Natural killer cell (primary cell): ENCODE data around the gene ACSL5. TPM values are rescaled to one million over a fixed set of nuclear protein-coding genes. Genes with fewer than 3 reads are reported as not detected.

ENCODE experiments used
- ATAC-seq, 3 donors: fragments of 150-1000 bp in 2 of 3; fragments of 200-7000 bp in 1 of 3; cut with Tn5 transposase; 1 replicate in 1 of 3; 2 replicates in 2 of 3; pipeline ENCODE4 v1.10.0; 2021; ENCODE audit warnings: mild to moderate bottlenecking in 2 of 3, moderate library complexity in 2 of 3
- DNase-seq, 2 donors: peaks; one replicate each; pipeline versions ENCODE4 v3.0.0 to v3.0.0-alpha.2; 2013 to 2021; ENCODE audit warnings: mixed read lengths in 1 of 2
- H3K27ac ChIP-seq: one replicate; pipeline ENCODE4 v1.5.1; 2013; ENCODE audit warnings: mild to moderate bottlenecking, low read length
- H3K27me3 ChIP-seq: one replicate; pipeline ENCODE4 v1.6.1; 2013; ENCODE audit warnings: low read length; ENCODE audit not compliant: control insufficient read depth, insufficient read depth
- H3K36me3 ChIP-seq: one replicate; pipeline ENCODE4 v1.6.1; 2013; ENCODE audit warnings: low read length; ENCODE audit not compliant: control insufficient read depth, insufficient read depth
- H3K4me1 ChIP-seq: one replicate; pipeline ENCODE4 v1.6.1; 2013; ENCODE audit warnings: low read length; ENCODE audit not compliant: control insufficient read depth, insufficient read depth
- H3K4me3 ChIP-seq: one replicate; pipeline ENCODE4 v1.5.1; 2013; ENCODE audit warnings: low read length
- H3K9me3 ChIP-seq: one replicate; pipeline ENCODE4 v1.6.1; 2013; ENCODE audit warnings: low read length; ENCODE audit not compliant: control insufficient read depth, insufficient read depth
- H3K27ac Mint-ChIP-seq, 2 donors: one replicate each; pipeline ENCODE4 v1.8.0; 2022; ENCODE audit warnings: mild to moderate bottlenecking in 2 of 2, mixed read lengths in 2 of 2, moderate library complexity in 1 of 2
- H3K27me3 Mint-ChIP-seq, 2 donors: one replicate each; pipeline ENCODE4 v1.8.0; 2022; ENCODE audit warnings: low read depth in 2 of 2, mixed read lengths in 2 of 2
- H3K36me3 Mint-ChIP-seq: one replicate; pipeline ENCODE4 v1.8.0; 2022; ENCODE audit warnings: mixed read lengths
- H3K4me1 Mint-ChIP-seq, 2 donors: one replicate each; pipeline ENCODE4 v1.8.0; 2022; ENCODE audit warnings: mixed read lengths in 2 of 2
- H3K4me3 Mint-ChIP-seq: one replicate; pipeline ENCODE4 v1.8.0; 2022; ENCODE audit warnings: mild to moderate bottlenecking, moderate library complexity, mixed read lengths
- H3K9me3 Mint-ChIP-seq, 2 donors: one replicate each; pipeline ENCODE4 v1.8.0; 2022; ENCODE audit warnings: mixed read lengths in 2 of 2
- WGBS: methylation state at CpG from one replicate; pipeline ENCODE4 v1.1.7; 2013; ENCODE audit warnings: missing lambda C conversion rate; ENCODE audit not compliant: insufficient coverage; 5-methylcytosine and 5-hydroxymethylcytosine counted together
- intact Hi-C: fragments of 100-400 bp; cut with micrococcal nuclease; formaldehyde crosslinking; loops from one replicate; pipeline ENCODE4 v1.14.2; 2022
- total RNA-seq, 4 donors: library from RNA; stranded (reverse); fragments of 120-200 nt in 1 of 4; gene quantifications; one replicate each; pipeline versions ENCODE4 v1.2.3 to v1.2.4, GENCODE V29; 2013 to 2022
- TF ChIP-seq, protein P1 (sequence below): fragments of 200-600 bp; IDR thresholded peaks from one replicate; pipeline ENCODE4 v1.8.0; 2022; ENCODE audit warnings: antibody characterized with exemption

The ACSL5 gene
- total RNA-seq, 3 donors from 2014 or later (not counting 1 experiment from before 2014, with no cell fraction given) = 41.7 to 71.2 (median 53.7) TPM

DNA sequence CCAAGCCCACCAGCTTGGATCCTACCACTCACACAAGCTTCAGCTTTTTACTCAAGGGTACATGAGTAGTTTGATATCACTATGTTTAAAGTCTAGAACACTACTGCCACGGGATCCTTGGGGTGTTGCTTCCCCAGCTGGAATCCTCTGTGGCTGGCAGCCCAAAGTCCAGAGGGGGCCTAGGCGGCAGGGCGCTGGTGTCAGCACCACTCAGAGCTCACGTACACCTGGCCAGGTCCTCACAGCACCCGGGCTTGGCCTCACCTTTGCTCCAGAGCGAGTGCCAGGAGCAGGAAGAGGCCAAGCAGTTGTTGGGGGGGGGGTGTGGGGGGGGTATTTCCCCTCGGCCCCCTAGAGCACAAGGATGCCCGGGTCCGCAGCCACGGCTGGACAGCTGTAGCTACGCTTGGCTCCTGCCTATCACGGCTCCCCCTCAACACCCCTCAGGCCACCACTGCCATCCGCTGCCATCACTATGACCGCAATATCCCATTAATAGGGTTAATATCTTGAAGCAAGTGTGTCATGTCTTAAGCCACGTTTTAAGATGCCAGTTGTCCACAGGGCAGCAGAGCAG, 55.8 kb downstream of the ACSL5 start:
- TF ChIP-seq, protein P1, sequence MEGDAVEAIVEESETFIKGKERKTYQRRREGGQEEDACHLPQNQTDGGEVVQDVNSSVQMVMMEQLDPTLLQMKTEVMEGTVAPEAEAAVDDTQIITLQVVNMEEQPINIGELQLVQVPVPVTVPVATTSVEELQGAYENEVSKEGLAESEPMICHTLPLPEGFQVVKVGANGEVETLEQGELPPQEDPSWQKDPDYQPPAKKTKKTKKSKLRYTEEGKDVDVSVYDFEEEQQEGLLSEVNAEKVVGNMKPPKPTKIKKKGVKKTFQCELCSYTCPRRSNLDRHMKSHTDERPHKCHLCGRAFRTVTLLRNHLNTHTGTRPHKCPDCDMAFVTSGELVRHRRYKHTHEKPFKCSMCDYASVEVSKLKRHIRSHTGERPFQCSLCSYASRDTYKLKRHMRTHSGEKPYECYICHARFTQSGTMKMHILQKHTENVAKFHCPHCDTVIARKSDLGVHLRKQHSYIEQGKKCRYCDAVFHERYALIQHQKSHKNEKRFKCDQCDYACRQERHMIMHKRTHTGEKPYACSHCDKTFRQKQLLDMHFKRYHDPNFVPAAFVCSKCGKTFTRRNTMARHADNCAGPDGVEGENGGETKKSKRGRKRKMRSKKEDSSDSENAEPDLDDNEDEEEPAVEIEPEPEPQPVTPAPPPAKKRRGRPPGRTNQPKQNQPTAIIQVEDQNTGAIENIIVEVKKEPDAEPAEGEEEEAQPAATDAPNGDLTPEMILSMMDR = no peak
- intact Hi-C loops = loop anchor here (10.0 kb wide), 2 partner anchors 115 to 245 kb away; partner anchors contain the start of gene GPAM
- no peaks in the 10 kb centered on the region for H3K27me3 Mint-ChIP-seq
- Histone ChIP-seq H3K4me3 (no peak overlapping the region), H3K27ac (no peak overlapping the region), H3K4me1 (no peaks in the 10 kb centered on the region), H3K9me3 (no peaks in the 10 kb centered on the region), H3K36me3 (peaks cover 80% of the 10 kb centered on the region), H3K27me3 (no peaks in the 10 kb centered on the region)
- peaks cover 24% of the 10 kb centered on the region for H3K36me3 Mint-ChIP-seq
- 95% methylated on average over 12 of the region's 15 CpGs for WGBS
- no peak overlapping the region for H3K4me3 Mint-ChIP-seq
- ATAC-seq (no peak), DNase-seq (no peak)
- peaks cover 8 to 10% of the 10 kb centered on the region in 2 donors for H3K4me1 Mint-ChIP-seq
- H3K27ac Mint-ChIP-seq = peak overlapping the region; percentile 61 to 80
- H3K9me3 Mint-ChIP-seq = no peaks in the 10 kb centered on the region

DNA sequence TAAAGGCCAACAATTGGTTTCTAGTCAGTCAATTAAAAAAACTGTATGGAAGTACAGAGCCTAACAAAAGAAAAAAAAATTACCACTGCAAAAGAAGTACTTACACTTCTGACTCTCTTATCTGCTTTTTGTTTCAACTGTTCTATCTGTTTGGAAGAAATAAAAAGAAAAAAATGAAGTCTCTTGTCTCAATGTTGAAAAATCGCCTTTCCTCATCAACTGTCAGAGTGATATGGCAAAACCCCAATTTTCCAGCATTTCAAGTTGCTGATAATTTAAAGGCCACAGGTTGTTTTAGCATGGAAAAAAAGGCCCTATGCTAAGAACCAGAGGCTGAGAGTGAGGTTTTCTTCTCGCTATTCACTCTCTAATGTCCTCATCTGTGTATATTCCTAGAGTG, 59.2 kb downstream of the ACSL5 start:
- Histone ChIP-seq H3K4me1 (no peaks in the 10 kb centered on the region), H3K4me3 (no peak overlapping the region), H3K27me3 (no peaks in the 10 kb centered on the region), H3K9me3 (no peaks in the 10 kb centered on the region), H3K27ac (no peak overlapping the region), H3K36me3 (peaks cover 72% of the 10 kb centered on the region)
- TF ChIP-seq, protein P1 = no peak
- H3K36me3 Mint-ChIP-seq = peaks cover 9% of the 10 kb centered on the region
- DNase-seq (no peak), ATAC-seq (no peak)
- H3K27me3 Mint-ChIP-seq = no peaks in the 10 kb centered on the region
- intact Hi-C loops = loop anchor here (10.0 kb wide), 2 partner anchors 118 to 248 kb away; partner anchors contain the start of gene GPAM
- H3K4me3 Mint-ChIP-seq = no peak overlapping the region
- no peaks in the 10 kb centered on the region for H3K9me3 Mint-ChIP-seq
- 100% methylated on average over 1 of the region's 2 CpGs for WGBS
- H3K27ac Mint-ChIP-seq = no peak overlapping the region
- peaks cover 8 to 12% of the 10 kb centered on the region in 2 donors for H3K4me1 Mint-ChIP-seq

DNA sequence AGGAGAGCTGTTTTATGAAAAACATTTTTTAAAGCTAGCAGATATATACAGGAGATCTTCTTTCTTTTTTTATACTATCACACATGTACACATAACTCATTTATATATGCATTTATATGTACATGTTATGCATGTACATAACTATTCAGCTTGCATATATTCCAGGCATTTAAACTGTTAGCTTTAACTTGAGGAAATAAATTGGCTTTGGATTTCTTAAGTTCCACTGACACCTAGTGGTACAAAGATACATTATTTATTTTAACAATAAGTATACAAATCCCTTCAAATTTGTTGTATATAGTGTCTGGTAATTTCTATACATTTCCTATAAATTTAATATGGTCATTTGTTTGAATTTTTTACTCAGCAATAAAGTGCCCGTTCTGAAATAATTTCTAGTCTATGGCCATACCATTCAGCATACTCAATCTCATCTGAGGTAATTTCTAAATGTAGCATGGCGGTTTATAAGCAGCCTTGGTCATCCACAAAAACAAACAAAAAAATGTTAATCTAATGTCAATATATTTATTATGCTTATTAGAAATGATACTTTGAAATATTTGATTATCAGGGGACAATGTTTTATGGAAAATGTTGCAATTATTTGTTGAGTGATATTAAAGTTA, 61.2 kb downstream of the ACSL5 start:
- DNase-seq (peak in 1 of 2 donors; percentile 55), ATAC-seq (no peak)
- peaks cover 81% of the 10 kb centered on the region for H3K36me3 ChIP-seq
- H3K4me1 ChIP-seq = no peaks in the 10 kb centered on the region
- Mint-ChIP-seq H3K27ac (no peak overlapping the region), H3K27me3 (no peaks in the 10 kb centered on the region), H3K9me3 (no peaks in the 10 kb centered on the region), H3K36me3 (peaks cover 5% of the 10 kb centered on the region), H3K4me1 (peaks cover 0 to 5% of the 10 kb centered on the region in 2 donors), H3K4me3 (no peak overlapping the region)
- H3K4me3 ChIP-seq = no peak overlapping the region
- WGBS = no CpG with 5 or more reads among the region's 2 CpGs
- intact Hi-C loops = loop anchor here (10.0 kb wide), 2 partner anchors 120 to 250 kb away; partner anchors contain the start of gene GPAM
- no peak overlapping the region for H3K27ac ChIP-seq
- H3K27me3 ChIP-seq = no peaks in the 10 kb centered on the region
- TF ChIP-seq, protein P1 = peak; percentile 54
- H3K9me3 ChIP-seq = no peaks in the 10 kb centered on the region
